ENCODE data around the gene NIT1.

Gene NIT1

GRCh38 chr1:161085165-161085564 lies 32.7 kb upstream of the NIT1 start:
- DNase-seq: no peak

GRCh38 chr1:161086457-161086856 lies 31.4 kb upstream of the NIT1 start:
- no peak for DNase-seq

GRCh38 chr1:161088587-161089110 lies 29.3 kb upstream of the NIT1 start:
- no peak for DNase-seq

GRCh38 chr1:161089251-161089924 lies 28.5 kb upstream of the NIT1 start, which contains the start of gene NECTIN4:
TSS of gene NECTIN4 (minus strand) at chr1:161089558. CDS start at chr1:161089296, 262 bp downstream.
- DNase-seq: no peak

GRCh38 chr1:161089938-161090337 lies 28.0 kb upstream of the NIT1 start:
- no peak for DNase-seq

- no peak for DNase-seq
Measured at GRCh38 chr1:161090617-161091016, 27.3 kb upstream of the NIT1 start.

- no peak for DNase-seq
Measured at GRCh38 chr1:161091093-161091492, 26.8 kb upstream of the NIT1 start.

- DNase-seq: no peak
Measured at GRCh38 chr1:161091796-161092507, 26.0 kb upstream of the NIT1 start.

GRCh38 chr1:161092621-161093028 lies 25.3 kb upstream of the NIT1 start:
- no peak for DNase-seq

GRCh38 chr1:161094481-161094880 lies 23.4 kb upstream of the NIT1 start:
- DNase-seq: no peak

GRCh38 chr1:161095230-161095629 lies 22.7 kb upstream of the NIT1 start:
- DNase-seq: no peak

- DNase-seq: no peak
Measured at GRCh38 chr1:161096015-161096414, 21.9 kb upstream of the NIT1 start.

- no peak for DNase-seq
Measured at GRCh38 chr1:161096530-161096929, 21.4 kb upstream of the NIT1 start.

GRCh38 chr1:161098210-161099068 lies 19.5 kb upstream of the NIT1 start, which contains the start of gene KLHDC9:
TSS of gene KLHDC9 (plus strand) at chr1:161098361. CDS start at chr1:161098536, 175 bp downstream.
- DNase-seq: peak; percentile 85

GRCh38 chr1:161099090-161099802 lies 18.7 kb upstream of the NIT1 start:
- DNase-seq: no peak

- no peak for DNase-seq
Measured at GRCh38 chr1:161100556-161100955, 17.3 kb upstream of the NIT1 start.

GRCh38 chr1:161106431-161106830 lies 11.5 kb upstream of the NIT1 start:
- DNase-seq: no peak

- no peak for DNase-seq
Measured at GRCh38 chr1:161111117-161111516, 6.8 kb upstream of the NIT1 start.

- DNase-seq: no peak
Measured at GRCh38 chr1:161111527-161111926, 6.4 kb upstream of the NIT1 start.

GRCh38 chr1:161113915-161114314 lies 4.0 kb upstream of the NIT1 start:
- no peak for DNase-seq

GRCh38 chr1:161114556-161114955 lies 3.3 kb upstream of the NIT1 start:
- DNase-seq: no peak

GRCh38 chr1:161115132-161115711 lies 2.7 kb upstream of the NIT1 start:
- DNase-seq: peak; percentile 71
